ENCODE results near the gene CNN1. TPM values are rescaled to one million over a fixed set of nuclear protein-coding genes. Genes with fewer than 3 reads are reported as not detected.

CNN1 gene
- total RNA-seq, 1 experiment from 2014 or later = 15.7 TPM

DNA sequence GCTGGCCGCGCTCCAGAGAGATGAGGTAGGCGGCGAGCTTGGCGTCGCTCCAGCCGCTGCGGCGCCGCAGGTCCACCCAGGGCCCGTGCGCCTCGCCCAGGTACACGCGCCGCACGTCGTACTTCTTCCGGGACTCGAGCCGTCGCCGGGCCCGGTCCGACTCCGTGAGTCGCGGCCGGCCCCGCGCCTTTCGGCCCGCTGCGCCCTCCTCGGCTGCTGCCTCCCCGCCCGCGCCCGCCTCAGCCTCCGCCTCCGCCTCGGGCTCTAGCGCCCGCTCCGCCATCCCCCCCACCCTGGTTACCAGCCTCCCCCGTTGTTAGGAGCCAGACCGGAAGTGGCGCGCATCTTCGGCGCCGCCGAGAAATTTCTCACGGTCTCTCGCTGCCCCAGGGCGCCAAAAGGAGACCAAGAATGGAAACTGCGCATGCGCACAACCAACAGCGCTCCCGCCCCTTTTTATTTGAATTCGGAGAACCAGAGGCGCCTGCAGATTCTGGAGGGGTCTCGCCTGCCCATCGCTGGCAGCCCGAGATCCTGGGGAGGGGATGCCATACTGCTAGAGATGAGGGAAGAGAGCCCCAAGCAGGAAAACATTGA lies 33.0 kb upstream of the CNN1 start, which contains the start of gene ZNF653:
Gene ZNF653, minus strand, starts transcription at position 336 of the 597 bp plus-strand sequence. Its CDS starts 53 bp downstream, at position 283.
- TF ChIP-seq, protein P1, sequence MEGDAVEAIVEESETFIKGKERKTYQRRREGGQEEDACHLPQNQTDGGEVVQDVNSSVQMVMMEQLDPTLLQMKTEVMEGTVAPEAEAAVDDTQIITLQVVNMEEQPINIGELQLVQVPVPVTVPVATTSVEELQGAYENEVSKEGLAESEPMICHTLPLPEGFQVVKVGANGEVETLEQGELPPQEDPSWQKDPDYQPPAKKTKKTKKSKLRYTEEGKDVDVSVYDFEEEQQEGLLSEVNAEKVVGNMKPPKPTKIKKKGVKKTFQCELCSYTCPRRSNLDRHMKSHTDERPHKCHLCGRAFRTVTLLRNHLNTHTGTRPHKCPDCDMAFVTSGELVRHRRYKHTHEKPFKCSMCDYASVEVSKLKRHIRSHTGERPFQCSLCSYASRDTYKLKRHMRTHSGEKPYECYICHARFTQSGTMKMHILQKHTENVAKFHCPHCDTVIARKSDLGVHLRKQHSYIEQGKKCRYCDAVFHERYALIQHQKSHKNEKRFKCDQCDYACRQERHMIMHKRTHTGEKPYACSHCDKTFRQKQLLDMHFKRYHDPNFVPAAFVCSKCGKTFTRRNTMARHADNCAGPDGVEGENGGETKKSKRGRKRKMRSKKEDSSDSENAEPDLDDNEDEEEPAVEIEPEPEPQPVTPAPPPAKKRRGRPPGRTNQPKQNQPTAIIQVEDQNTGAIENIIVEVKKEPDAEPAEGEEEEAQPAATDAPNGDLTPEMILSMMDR (conservative IDR thresholded peaks at IDR 0.05) = no peak
- Mint-ChIP-seq H3K36me3 (ENCODE audit: insufficient read depth in 1 of 3, low read depth in 3 of 3) (peaks cover 0 to 4% (median under 1%) of the 10 kb centered on the region in 3 experiments; a peak in 3 of 7 replicates), H3K4me3 (peak within 1 kb of the TSS; percentile 81 to 90), H3K27ac (peak within 1 kb of the TSS; percentile 81 to 96 (median 92)), H3K4me1 (peaks cover 10 to 13% of the 10 kb centered on the region in 2 experiments), H3K27me3 (ENCODE audit: low read depth) (no peaks in the 10 kb centered on the region), H3K9me3 (no peaks in the 10 kb centered on the region)
- Histone ChIP-seq H3K27ac (ENCODE audit: insufficient read length, low read depth, low read length) (no peak within 1 kb of the TSS), H3K9ac (ENCODE audit: extremely low read depth, insufficient read length, low read length) (peak within 1 kb of the TSS; percentile 71), H4K8ac (replicated peaks; ENCODE audit: insufficient read length, low read depth, low read length) (no peak within 1 kb of the TSS), H3K4ac (ENCODE audit: low read depth, low read length) (no peak within 1 kb of the TSS), H2BK20ac (ENCODE audit: low read depth, low read length, poor library complexity, severe bottlenecking) (no peak within 1 kb of the TSS), H4K20me1 (ENCODE audit: control insufficient read depth, insufficient read depth, insufficient read length) (no peaks in the 10 kb centered on the region), H3K18ac (ENCODE audit: insufficient read length, low read depth, low read length) (peak within 1 kb of the TSS; percentile 68), H3K27me3 (ENCODE audit: insufficient read depth, low read length) (no peaks in the 10 kb centered on the region), H3K56ac (ENCODE audit: insufficient read length, low read depth, low read length) (no peak within 1 kb of the TSS), H3K23ac (ENCODE audit: insufficient read length, low read depth, low read length) (no peak within 1 kb of the TSS), H3K4me2 (ENCODE audit: insufficient read depth, insufficient read length, low read length) (peak within 1 kb of the TSS; percentile 63), H3T11ph (ENCODE audit: low read length) (no peak within 1 kb of the TSS), H3K79me2 (ENCODE audit: insufficient read depth, low read length) (no peaks in the 10 kb centered on the region), H2AK5ac (ENCODE audit: insufficient read length, low read length) (no peak within 1 kb of the TSS), H4K5ac (ENCODE audit: insufficient read length, low read depth, low read length) (no peak within 1 kb of the TSS), H3K9me3 (ENCODE audit: control insufficient read depth, low read depth, low read length) (no peaks in the 10 kb centered on the region), H2BK5ac (ENCODE audit: insufficient read length, low read length) (no peak within 1 kb of the TSS), H3K4me1 (ENCODE audit: insufficient read depth, low read length) (no peaks in the 10 kb centered on the region), H4K91ac (ENCODE audit: insufficient read length, low read depth, low read length) (no peak within 1 kb of the TSS), H3K23me2 (ENCODE audit: insufficient read length, low read depth, low read length, poor library complexity, severe bottlenecking) (peaks cover 5% of the 10 kb centered on the region), H2AFZ (ENCODE audit: low read length) (no peak within 1 kb of the TSS), H2BK120ac (ENCODE audit: low read depth, low read length, poor library complexity, severe bottlenecking) (no peak within 1 kb of the TSS), H2BK15ac (ENCODE audit: low read depth, low read length) (no peak within 1 kb of the TSS; the same call in 1 of the 2 replicates), H3K14ac (ENCODE audit: insufficient read depth, low read length) (peak within 1 kb of the TSS; percentile 90; the same call in 1 of the 2 replicates), H3K79me1 (ENCODE audit: insufficient read depth, low read depth, low read length, poor library complexity, severe bottlenecking) (no peaks in the 10 kb centered on the region), H2BK12ac (ENCODE audit: insufficient read length, low read depth, low read length) (no peak within 1 kb of the TSS)
- peak; percentile 95 for DNase-seq
- WGBS (ENCODE audit: extremely low coverage, insufficient read length, low lambda C conversion rate) = no CpG with 5 or more reads among the region's 65 CpGs
